Hepatocyte (in vitro differentiated cells): ENCODE results near the gene PTH2R. TPM values are rescaled to one million over a fixed set of nuclear protein-coding genes. Genes with fewer than 3 reads are reported as not detected.

ENCODE experiments used
- DNase-seq: peaks from one replicate; pipeline ENCODE4 v3.0.0-alpha.2; 2016; ENCODE audit warnings: low spot score
- H2AFZ ChIP-seq: fragments of 200-600 bp; sonication (generic); 2 replicates; pipeline ENCODE4 v1.6.0; 2016; ENCODE audit warnings: antibody characterized with exemption, mild to moderate bottlenecking
- H3K27ac ChIP-seq: fragments of 200-600 bp; sonication (generic); 2 replicates; pipeline ENCODE4 v1.5.1; 2016; ENCODE audit warnings: mild to moderate bottlenecking
- H3K27me3 ChIP-seq: fragments of 200-600 bp; sonication (generic); 2 replicates; pipeline ENCODE4 v1.6.1; 2016
- H3K36me3 ChIP-seq: fragments of 200-600 bp; sonication (generic); replicated peaks from 2 replicates; pipeline ENCODE4 v1.5.1; 2016; ENCODE audit warnings: low read depth; ENCODE audit not compliant: insufficient read depth
- H3K4me1 ChIP-seq: fragments of 200-600 bp; sonication (generic); 2 replicates; pipeline ENCODE4 v1.5.1; 2016; ENCODE audit warnings: mild to moderate bottlenecking, moderate library complexity; ENCODE audit not compliant: insufficient read depth
- H3K4me2 ChIP-seq: fragments of 200-600 bp; sonication (generic); 2 replicates; pipeline ENCODE4 v1.6.0; 2016
- H3K4me3 ChIP-seq: fragments of 200-600 bp; sonication (generic); 2 replicates; pipeline ENCODE4 v1.5.1; 2016; ENCODE audit warnings: mild to moderate bottlenecking
- H3K79me2 ChIP-seq: fragments of 200-600 bp; sonication (generic); 2 replicates; pipeline ENCODE4 v1.6.0; 2017; ENCODE audit warnings: mild to moderate bottlenecking
- H3K9me2 ChIP-seq: fragments of 200-600 bp; sonication (generic); replicated peaks from 2 replicates; pipeline ENCODE4 v1.6.0; 2017; ENCODE audit warnings: mild to moderate bottlenecking; ENCODE audit not compliant: insufficient read depth
- H3K9me3 ChIP-seq: fragments of 200-600 bp; sonication (generic); 2 replicates; pipeline ENCODE4 v1.5.1; 2016; ENCODE audit warnings: low read depth, mild to moderate bottlenecking
- H4K20me1 ChIP-seq: fragments of 200-600 bp; sonication (generic); 2 replicates; pipeline ENCODE4 v1.6.0; 2016; ENCODE audit warnings: mild to moderate bottlenecking; ENCODE audit not compliant: insufficient read depth, poor library complexity, severe bottlenecking
- CTCF ChIP-seq: fragments of 200-600 bp; sonication (generic); IDR thresholded peaks from 2 replicates; pipeline ENCODE4 v1.5.1; 2016; ENCODE audit warnings: antibody characterized with exemption, mild to moderate bottlenecking; ENCODE audit not compliant: poor library complexity
- EZH2 ChIP-seq: fragments of 200-600 bp; sonication (generic); IDR thresholded peaks from 2 replicates; pipeline ENCODE4 v1.6.1; 2016; ENCODE audit warnings: antibody characterized with exemption, mild to moderate bottlenecking, borderline replicate concordance
- EZH2phosphoT487 ChIP-seq: fragments of 200-600 bp; sonication (generic); IDR thresholded peaks from one replicate; pipeline ENCODE4 v1.6.1; 2018; ENCODE audit warnings: antibody characterized with exemption, mild to moderate bottlenecking, low read depth, moderate library complexity; ENCODE audit not compliant: unreplicated experiment, severe bottlenecking
- WGBS: methylation state at CpG from one replicate; pipeline ENCODE4 v1.1.6; 2016; ENCODE audit warnings: low lambda C conversion rate; ENCODE audit errors: missing lambda C conversion rate; 5-methylcytosine and 5-hydroxymethylcytosine counted together
- polyA plus RNA-seq: library from polyadenylated mRNA; unstranded; fragments of >200 nt; fragmentation: Nextera tagmentation; extraction: Ambion mirVana; gene quantifications from 2 replicates; pipeline ENCODE4 v1.2.1, GENCODE V29; 2016
- total RNA-seq: library from RNA; depleted of rRNA; stranded (reverse); fragments of >200 nt; gene quantifications from 2 replicates; pipeline ENCODE4 v1.2.3, GENCODE V29; 2014

The PTH2R gene
- total and polyA plus RNA-seq, 2 experiments from 2014 or later = not detected

GRCh38 chr2:208358758-208359631, 47.6 kb upstream of the PTH2R start:
- Histone ChIP-seq H3K9me3 (no peaks in the 10 kb centered on the region), H3K4me1 (no peaks in the 10 kb centered on the region), H3K27ac (no peak overlapping the region), H3K79me2 (no peaks in the 10 kb centered on the region), H3K4me3 (no peak overlapping the region), H4K20me1 (no peaks in the 10 kb centered on the region), H3K4me2 (no peak overlapping the region), H3K27me3 (no peaks in the 10 kb centered on the region), H2AFZ (no peak overlapping the region), H3K36me3 (no peaks in the 10 kb centered on the region), H3K9me2 (no peaks in the 10 kb centered on the region)
- no peak for TF ChIP-seq EZH2
- no peak for TF ChIP-seq CTCF
- TF ChIP-seq EZH2phosphoT487 = no peak
- 96% methylated on average over 10 of the region's 10 CpGs for WGBS
- no peak for DNase-seq

- Histone ChIP-seq H2AFZ (no peak overlapping the region), H3K9me3 (no peaks in the 10 kb centered on the region), H3K79me2 (no peaks in the 10 kb centered on the region), H3K4me3 (no peak overlapping the region), H3K4me2 (no peak overlapping the region), H3K9me2 (no peaks in the 10 kb centered on the region), H3K36me3 (no peaks in the 10 kb centered on the region), H4K20me1 (no peaks in the 10 kb centered on the region), H3K4me1 (no peaks in the 10 kb centered on the region), H3K27me3 (no peaks in the 10 kb centered on the region), H3K27ac (no peak overlapping the region)
- 98% methylated on average over 17 of the region's 17 CpGs for WGBS
- no peak for DNase-seq
- no peak for TF ChIP-seq EZH2phosphoT487
- no peak for TF ChIP-seq EZH2
- TF ChIP-seq CTCF = no peak
Observed at GRCh38 chr2:208359632-208359986, 47.0 kb upstream of the PTH2R start.

- Histone ChIP-seq H2AFZ (no peak overlapping the region), H3K4me1 (no peaks in the 10 kb centered on the region), H3K27ac (no peak overlapping the region), H3K9me3 (no peaks in the 10 kb centered on the region), H3K36me3 (no peaks in the 10 kb centered on the region), H3K4me3 (no peak overlapping the region), H4K20me1 (no peaks in the 10 kb centered on the region), H3K9me2 (no peaks in the 10 kb centered on the region), H3K4me2 (no peak overlapping the region), H3K79me2 (no peaks in the 10 kb centered on the region), H3K27me3 (no peaks in the 10 kb centered on the region)
- no peak for TF ChIP-seq EZH2
- TF ChIP-seq CTCF = no peak
- no peak for TF ChIP-seq EZH2phosphoT487
- WGBS = 96% methylated on average over 43 of the region's 48 CpGs
- DNase-seq = no peak
Observed at GRCh38 chr2:208360259-208361076, 46.1 kb upstream of the PTH2R start.
